Kidney (tissue), 14 donors: ENCODE results near the gene MPO. TPM values are rescaled to one million over a fixed set of nuclear protein-coding genes. Genes with fewer than 3 reads are reported as not detected.

Experiments
- DNase-seq, 5 donors: peaks; one replicate each; pipeline ENCODE4 v3.0.0-alpha.2; 2013 to 2020
- FAIRE-seq: peaks from 2 replicates; lab custom pipeline; 2012; peaks lifted over from hg19 to GRCh38; lab: Jason Lieb, UNC
- H3K27ac ChIP-seq, 2 donors: one replicate each; pipeline ENCODE4 v1.7.0; 2013; ENCODE audit warnings: low read depth in 2 of 2, low read length in 2 of 2, inconsistent platforms in 1 of 2
- H3K27me3 ChIP-seq: one replicate; pipeline ENCODE4 v1.7.1; 2013; ENCODE audit warnings: low read length, inconsistent platforms; ENCODE audit not compliant: control insufficient read depth, insufficient read depth
- H3K36me3 ChIP-seq, 3 donors: one replicate each; pipeline versions ENCODE4 v1.7.0 to v1.7.1; 2013; ENCODE audit warnings: low read length in 3 of 3, control low read depth in 1 of 3, inconsistent platforms in 1 of 3; ENCODE audit not compliant: insufficient read depth in 3 of 3, control insufficient read depth in 2 of 3
- H3K4me1 ChIP-seq, 3 donors: one replicate each; pipeline versions ENCODE4 v1.7.0 to v1.7.1; 2013; ENCODE audit warnings: low read length in 3 of 3, inconsistent platforms in 1 of 3, low read depth in 1 of 3; ENCODE audit not compliant: control insufficient read depth in 2 of 3, insufficient read depth in 2 of 3
- H3K4me3 ChIP-seq, 3 donors: one replicate each; pipeline versions ENCODE4 v1.7.0 to v1.8.1; 2013; ENCODE audit warnings: low read length in 3 of 3, control low read depth in 1 of 3, inconsistent platforms in 1 of 3
- H3K9ac ChIP-seq, 3 donors: one replicate each; pipeline versions ENCODE4 v1.7.0 to v1.7.1; 2013; ENCODE audit warnings: low read length in 3 of 3, control low read depth in 1 of 3, inconsistent platforms in 1 of 3
- H3K9me3 ChIP-seq, 3 donors: one replicate each; pipeline versions ENCODE4 v1.7.0 to v1.7.1; 2013; ENCODE audit warnings: low read length in 3 of 3, control low read depth in 1 of 3, inconsistent platforms in 1 of 3; ENCODE audit not compliant: control insufficient read depth in 2 of 3, insufficient read depth in 1 of 3
- CTCF ChIP-seq: IDR thresholded peaks from 3 replicates; pipeline ENCODE4 v1.5.1; 2012; ENCODE audit warnings: mild to moderate bottlenecking, moderate library complexity, borderline replicate concordance; ENCODE audit not compliant: insufficient read depth; ENCODE audit errors: extremely low read depth
- intact Hi-C: fragments of 100-400 bp; cut with DNase I; formaldehyde crosslinking; loops from one replicate; pipeline ENCODE4 v1.11.1; 2022
- polyA plus RNA-seq: library from polyadenylated mRNA; stranded (reverse); fragments of 350-450 nt; fragmentation: Illumina TruSeq; extraction: RNeasy Lipid Tissue Mini Kit (QIAGEN cat#74804); gene quantifications from one replicate; pipeline ENCODE4 v1.2.3, GENCODE V29; 2014; ENCODE audit warnings: low read depth, low replicate concordance; ENCODE audit not compliant: insufficient read depth
- total RNA-seq: library from RNA; stranded (reverse); fragmentation: NEBNext Ultra II Directional; extraction: Animal tissue kit (Norgen Biotek cat#: 25700); gene quantifications from one replicate; pipeline ENCODE4 v1.2.1, GENCODE V29; 2021
- donor health status: control.
- donor health status: control.
- donor health status: control.
- donor health status: control.
- donor health status: control.
- donor health status: DM: yes; HTN: yes; CAD: no.
- donor health status: Normal renal cell carcinoma (clear cell type).

Gene MPO
- total and polyA plus RNA-seq, 2 donors from 2014 or later = 0.47 TPM; not detected in 1

GRCh38 chr17:58247511-58248363 lies 33.0 kb downstream of the MPO start:
- H3K9ac ChIP-seq = no peak overlapping the region
- intact Hi-C loops = no loop called here
- no peaks in the 10 kb centered on the region for H3K36me3 ChIP-seq
- H3K27ac ChIP-seq = no peak overlapping the region
- no peak for DNase-seq
- no peaks in the 10 kb centered on the region for H3K9me3 ChIP-seq
- H3K27me3 ChIP-seq = peaks cover 7% of the 10 kb centered on the region
- H3K4me1 ChIP-seq = peaks cover 0 to 2% (median 0%) of the 10 kb centered on the region in 3 donors
- H3K4me3 ChIP-seq = no peak overlapping the region
- FAIRE-seq = no peak
- no peak for TF ChIP-seq CTCF

- intact Hi-C loops = no loop called here
- Histone ChIP-seq H3K9me3 (no peaks in the 10 kb centered on the region), H3K9ac (no peak overlapping the region), H3K4me1 (peaks cover 0 to 2% (median 0%) of the 10 kb centered on the region in 3 donors), H3K27me3 (peaks cover 7% of the 10 kb centered on the region), H3K36me3 (no peaks in the 10 kb centered on the region), H3K27ac (no peak overlapping the region), H3K4me3 (no peak overlapping the region)
- TF ChIP-seq CTCF = no peak
- DNase-seq (no peak), FAIRE-seq (no peak)
These were observed 34.0 kb downstream of the MPO start for GRCh38 chr17:58246781-58247180.

- Histone ChIP-seq H3K4me3 (no peak overlapping the region), H3K9ac (no peak overlapping the region), H3K27me3 (peaks cover 7% of the 10 kb centered on the region), H3K9me3 (no peaks in the 10 kb centered on the region), H3K36me3 (no peaks in the 10 kb centered on the region), H3K27ac (no peak overlapping the region), H3K4me1 (peaks cover 0 to 2% (median 0%) of the 10 kb centered on the region in 3 donors)
- DNase-seq (no peak), FAIRE-seq (no peak)
- intact Hi-C loops = no loop called here
- TF ChIP-seq CTCF = no peak
These were observed 34.5 kb downstream of the MPO start for GRCh38 chr17:58246104-58246740.
